ENCODE data around the gene CLNK.

DNA sequence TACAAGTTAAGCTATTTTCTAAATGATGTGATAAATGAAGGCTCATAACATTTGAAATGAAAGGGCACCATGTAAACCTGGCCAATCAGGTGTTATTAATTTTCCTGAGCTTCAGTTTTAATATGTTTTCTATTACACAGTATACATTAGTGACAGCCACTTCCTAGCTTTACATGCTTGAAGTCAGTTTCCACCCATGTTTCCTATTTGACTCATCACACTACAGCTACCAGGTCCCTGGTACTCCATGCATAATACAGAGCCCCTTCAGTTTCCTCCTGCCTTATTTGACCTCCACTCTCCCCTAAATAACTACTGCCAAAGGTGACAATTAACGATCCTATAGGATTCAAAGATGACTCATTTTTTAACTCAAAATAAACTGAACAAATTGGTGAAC lies 245.6 kb downstream of the CLNK start:
- TF ChIP-seq, protein P1, sequence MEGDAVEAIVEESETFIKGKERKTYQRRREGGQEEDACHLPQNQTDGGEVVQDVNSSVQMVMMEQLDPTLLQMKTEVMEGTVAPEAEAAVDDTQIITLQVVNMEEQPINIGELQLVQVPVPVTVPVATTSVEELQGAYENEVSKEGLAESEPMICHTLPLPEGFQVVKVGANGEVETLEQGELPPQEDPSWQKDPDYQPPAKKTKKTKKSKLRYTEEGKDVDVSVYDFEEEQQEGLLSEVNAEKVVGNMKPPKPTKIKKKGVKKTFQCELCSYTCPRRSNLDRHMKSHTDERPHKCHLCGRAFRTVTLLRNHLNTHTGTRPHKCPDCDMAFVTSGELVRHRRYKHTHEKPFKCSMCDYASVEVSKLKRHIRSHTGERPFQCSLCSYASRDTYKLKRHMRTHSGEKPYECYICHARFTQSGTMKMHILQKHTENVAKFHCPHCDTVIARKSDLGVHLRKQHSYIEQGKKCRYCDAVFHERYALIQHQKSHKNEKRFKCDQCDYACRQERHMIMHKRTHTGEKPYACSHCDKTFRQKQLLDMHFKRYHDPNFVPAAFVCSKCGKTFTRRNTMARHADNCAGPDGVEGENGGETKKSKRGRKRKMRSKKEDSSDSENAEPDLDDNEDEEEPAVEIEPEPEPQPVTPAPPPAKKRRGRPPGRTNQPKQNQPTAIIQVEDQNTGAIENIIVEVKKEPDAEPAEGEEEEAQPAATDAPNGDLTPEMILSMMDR (IDR thresholded peaks at IDR 0.05): no peak
- TF ChIP-seq POLR2AphosphoS5 (IDR thresholded peaks at IDR 0.05; ENCODE audit: insufficient read depth in 1 of 2, low read depth in 1 of 2): no peak
